Naive B cell (primary cell): ENCODE data around the gene FSD1L. TPM values are rescaled to one million over a fixed set of nuclear protein-coding genes. Genes with fewer than 3 reads are reported as not detected.
A peak's percentile ranks its signal among the peaks of the same experiment; 100 is the strongest.

Source experiments
- ATAC-seq, 2 donors: fragments of 150-1000 bp; cut with Tn5 transposase; 2 replicates each; pipeline ENCODE4 v1.10.0; 2021; ENCODE audit warnings: low read depth in 2 of 2, mild to moderate bottlenecking in 2 of 2, moderate library complexity in 2 of 2
- DNase-seq: peaks from one replicate; pipeline ENCODE4 v3.0.0; 2022
- H3K27ac Mint-ChIP-seq, 6 donors: one replicate each; pipeline ENCODE4 v1.8.0; 2020 to 2022; ENCODE audit warnings: mild to moderate bottlenecking in 6 of 6, mixed read lengths in 6 of 6, moderate library complexity in 5 of 6, inconsistent platforms in 2 of 6
- H3K27me3 Mint-ChIP-seq, 3 donors: one replicate each; pipeline ENCODE4 v1.8.0; 2021 to 2022; ENCODE audit warnings: mixed read lengths in 3 of 3, mild to moderate bottlenecking in 1 of 3
- H3K36me3 Mint-ChIP-seq, 2 donors: one replicate each; pipeline ENCODE4 v1.8.0; 2020 to 2022; ENCODE audit warnings: mixed read lengths in 2 of 2, inconsistent platforms in 1 of 2, mild to moderate bottlenecking in 1 of 2
- H3K4me1 Mint-ChIP-seq, 3 donors: one replicate each; pipeline ENCODE4 v1.8.0; 2020 to 2022; ENCODE audit warnings: mixed read lengths in 3 of 3, inconsistent platforms in 1 of 3, mild to moderate bottlenecking in 1 of 3, moderate library complexity in 1 of 3
- H3K4me3 Mint-ChIP-seq, 8 donors: one replicate each; pipeline ENCODE4 v1.8.0; 2020 to 2022; ENCODE audit warnings: mild to moderate bottlenecking in 8 of 8, mixed read lengths in 8 of 8, moderate library complexity in 8 of 8, inconsistent platforms in 2 of 8
- H3K9me3 Mint-ChIP-seq, 7 donors: one replicate each; pipeline ENCODE4 v1.8.0; 2020 to 2022; ENCODE audit warnings: mixed read lengths in 7 of 7, mild to moderate bottlenecking in 5 of 7, inconsistent platforms in 2 of 7, moderate library complexity in 1 of 7
- polyA plus RNA-seq, 6 donors: library from polyadenylated mRNA; unstranded; fragments of 300-500 nt; fragmentation: Illumina TruSeq; gene quantifications; one replicate each; pipeline ENCODE4 v1.2.3, GENCODE V29; 2021; ENCODE audit warnings: low read depth in 6 of 6

Gene FSD1L
- polyA plus RNA-seq, 6 donors from 2014 or later: 2.5 to 5.9 (median 3.5) TPM

DNA sequence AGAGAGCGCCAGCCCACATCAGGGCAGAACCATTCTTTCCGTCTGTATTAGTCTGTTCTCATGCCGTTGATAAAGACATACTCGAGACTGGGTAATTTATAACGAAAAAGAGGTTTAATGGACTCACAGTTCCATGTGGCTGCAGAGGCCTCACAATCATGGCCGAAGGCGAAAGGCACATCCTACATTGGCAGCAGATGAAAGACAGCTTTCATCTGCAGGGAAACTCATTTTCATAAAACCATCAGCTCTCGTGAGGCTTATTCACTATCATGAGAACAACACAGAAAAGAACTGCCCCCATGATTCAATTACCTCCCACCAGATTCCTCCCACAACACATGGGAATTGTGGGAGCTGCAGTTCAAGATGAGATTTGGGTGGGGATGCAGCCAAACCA lies 4.7 kb upstream of the FSD1L start:
- peak overlapping the region in 1 of 8 donors; percentile 25 for H3K4me3 Mint-ChIP-seq
- H3K27ac Mint-ChIP-seq: no peak overlapping the region
- no peak for ATAC-seq
- H3K36me3 Mint-ChIP-seq: no peaks in the 10 kb centered on the region
- no peak for DNase-seq
- no peaks in the 10 kb centered on the region for H3K9me3 Mint-ChIP-seq
- H3K27me3 Mint-ChIP-seq: no peaks in the 10 kb centered on the region
- H3K4me1 Mint-ChIP-seq: peaks cover 5 to 6% (median 6%) of the 10 kb centered on the region in 3 donors

DNA sequence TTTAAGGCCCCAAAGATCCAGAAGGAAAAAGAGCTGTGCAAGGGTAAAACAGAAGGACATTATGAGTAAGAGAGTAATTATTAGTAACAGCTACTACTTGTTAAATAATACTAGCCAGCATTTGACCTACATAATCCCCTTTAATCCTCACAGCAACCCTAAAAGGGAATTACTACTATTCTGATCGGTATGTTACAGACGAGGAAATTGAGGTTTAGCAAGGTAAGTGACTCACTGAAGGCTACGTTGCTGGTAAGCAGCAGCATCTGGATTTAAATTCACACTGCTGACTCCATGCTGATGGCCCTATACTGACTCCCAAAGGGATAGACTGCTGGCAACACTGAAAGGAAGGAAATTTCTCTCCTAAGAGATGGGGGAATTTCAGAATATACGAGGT lies 3.7 kb upstream of the FSD1L start:
- Mint-ChIP-seq H3K36me3 (no peaks in the 10 kb centered on the region), H3K4me1 (peaks cover 12 to 13% (median 13%) of the 10 kb centered on the region in 3 donors), H3K4me3 (peak overlapping the region in 1 of 8 donors; percentile 8), H3K27ac (no peak overlapping the region), H3K27me3 (no peaks in the 10 kb centered on the region), H3K9me3 (no peaks in the 10 kb centered on the region)
- no peak for DNase-seq
- ATAC-seq: no peak

- Mint-ChIP-seq H3K9me3 (no peaks in the 10 kb centered on the region), H3K4me3 (peak overlapping the region in 3 of 8 donors; percentile 29 to 93 (median 77))
Measured at GRCh38 chr9:105445203-105445881, 2.5 kb upstream of the FSD1L start.

GRCh38 chr9:105447386-105447813 lies 434 bp upstream of the FSD1L start:
- Mint-ChIP-seq H3K36me3 (no peaks in the 10 kb centered on the region), H3K27ac (peak overlapping the region in 4 of 6 donors; percentile 33 to 79 (median 58)), H3K9me3 (no peaks in the 10 kb centered on the region), H3K4me1 (peaks cover 13 to 15% (median 13%) of the 10 kb centered on the region in 3 donors), H3K4me3 (peak overlapping the region; percentile 86 to 96 (median 90)), H3K27me3 (no peaks in the 10 kb centered on the region)
- DNase-seq: no peak
- ATAC-seq: no peak

More at GRCh38 chr9:105445203-105445881, 2.5 kb upstream of the FSD1L start:
- Mint-ChIP-seq H3K27me3 (no peaks in the 10 kb centered on the region), H3K27ac (peak overlapping the region in 3 of 6 donors; percentile 7 to 48 (median 37)), H3K36me3 (no peaks in the 10 kb centered on the region), H3K4me1 (peaks cover 12 to 13% (median 13%) of the 10 kb centered on the region in 3 donors)
- no peak for ATAC-seq
- DNase-seq: no peak

- ATAC-seq: no peak
- H3K9me3 Mint-ChIP-seq: no peaks in the 10 kb centered on the region
- H3K36me3 Mint-ChIP-seq: no peaks in the 10 kb centered on the region
- no peak for DNase-seq
- peak overlapping the region in 3 of 6 donors; percentile 6 to 73 (median 42) for H3K27ac Mint-ChIP-seq
- H3K27me3 Mint-ChIP-seq: no peaks in the 10 kb centered on the region
- H3K4me1 Mint-ChIP-seq: peaks cover 17 to 19% (median 17%) of the 10 kb centered on the region in 3 donors
- H3K4me3 Mint-ChIP-seq: peak overlapping the region; percentile 86 to 93 (median 90)
Measured at GRCh38 chr9:105449081-105449480, 1.2 kb downstream of the FSD1L start.

DNA sequence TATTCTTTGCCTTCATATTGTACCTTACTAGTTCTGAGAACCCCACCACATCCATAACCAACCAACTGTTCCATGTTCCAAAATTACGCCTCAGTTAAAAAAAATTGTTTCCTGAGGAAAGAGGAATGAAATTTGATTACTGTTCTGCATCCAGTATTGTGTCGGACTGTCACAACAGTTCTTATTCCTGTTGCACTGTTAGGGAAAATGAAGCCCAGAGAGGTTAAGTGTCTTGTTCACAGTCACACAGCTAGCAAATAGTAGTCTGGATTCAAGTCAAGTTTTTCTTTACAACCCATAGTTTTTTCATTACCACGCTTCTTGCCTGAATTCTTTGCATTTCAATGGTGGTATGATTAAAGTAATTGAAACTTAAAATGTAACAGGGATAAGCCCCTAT lies 4.4 kb downstream of the FSD1L start:
- Mint-ChIP-seq H3K9me3 (peaks cover 0 to 3% (median 2%) of the 10 kb centered on the region in 7 donors), H3K27ac (no peak overlapping the region), H3K36me3 (no peaks in the 10 kb centered on the region), H3K27me3 (no peaks in the 10 kb centered on the region), H3K4me1 (peaks cover 17 to 19% (median 17%) of the 10 kb centered on the region in 3 donors), H3K4me3 (peak overlapping the region in 1 of 8 donors; percentile 54)
- no peak for DNase-seq
- ATAC-seq: no peak

GRCh38 chr9:105455836-105456475 lies 8.1 kb downstream of the FSD1L start:
- H3K36me3 Mint-ChIP-seq: peaks cover 4 to 13% of the 10 kb centered on the region in 2 donors
- H3K9me3 Mint-ChIP-seq: peaks cover 0 to 18% (median 14%) of the 10 kb centered on the region in 7 donors
- H3K4me1 Mint-ChIP-seq: peaks cover 4 to 6% (median 4%) of the 10 kb centered on the region in 3 donors
- DNase-seq: no peak
- no peak overlapping the region for H3K4me3 Mint-ChIP-seq
- H3K27ac Mint-ChIP-seq: no peak overlapping the region
- ATAC-seq: no peak
- no peaks in the 10 kb centered on the region for H3K27me3 Mint-ChIP-seq

DNA sequence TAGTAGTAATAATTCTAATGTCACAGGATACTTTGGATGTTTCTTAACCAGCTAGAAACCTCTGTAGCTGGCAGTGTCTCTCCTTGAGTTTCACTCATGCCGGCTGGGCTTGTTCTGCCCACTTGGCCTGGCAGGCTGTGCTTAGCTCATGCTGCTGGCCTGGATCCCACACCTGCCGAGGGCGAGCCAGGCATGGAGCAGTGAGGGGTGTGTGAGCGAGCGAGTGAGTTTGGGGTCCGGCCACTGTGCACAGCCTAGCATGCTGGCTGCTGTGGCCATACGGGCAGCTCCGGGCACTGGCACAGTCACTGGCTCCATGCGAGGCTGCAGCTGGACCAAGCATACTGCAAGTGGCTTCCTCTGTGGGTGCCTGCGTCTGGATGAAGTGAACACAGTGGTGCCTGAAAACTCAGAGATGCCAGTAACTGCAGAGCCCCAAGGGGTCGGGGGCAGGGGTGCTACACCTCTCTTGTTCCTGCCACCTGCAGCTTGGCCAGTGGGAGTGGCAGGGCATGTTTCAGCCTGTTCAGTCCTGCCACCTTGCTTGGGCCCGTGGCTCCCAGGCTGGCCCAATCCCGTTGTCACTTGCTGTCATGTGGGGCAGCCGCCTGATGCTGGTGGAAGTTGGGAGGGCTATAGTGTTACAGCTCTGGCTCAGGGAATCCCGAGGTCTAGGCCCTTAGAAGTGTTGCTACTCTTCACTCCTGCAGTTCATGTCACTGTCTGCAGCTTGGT lies 9.9 kb downstream of the FSD1L start:
- Mint-ChIP-seq H3K4me1 (peaks cover under 1 to 2% (median under 1%) of the 10 kb centered on the region in 3 donors), H3K27me3 (no peaks in the 10 kb centered on the region), H3K9me3 (peaks cover 0 to 18% (median 14%) of the 10 kb centered on the region in 7 donors), H3K27ac (no peak overlapping the region), H3K36me3 (peaks cover 4 to 13% of the 10 kb centered on the region in 2 donors), H3K4me3 (no peak overlapping the region)
- ATAC-seq: no peak
- no peak for DNase-seq

GRCh38 chr9:105458404-105458803 lies 10.6 kb downstream of the FSD1L start:
- Mint-ChIP-seq H3K4me1 (no peaks in the 10 kb centered on the region), H3K9me3 (peaks cover 0 to 18% (median 14%) of the 10 kb centered on the region in 7 donors), H3K27me3 (no peaks in the 10 kb centered on the region), H3K4me3 (no peak overlapping the region), H3K36me3 (peaks cover 4 to 13% of the 10 kb centered on the region in 2 donors), H3K27ac (no peak overlapping the region)
- ATAC-seq (no peak), DNase-seq (no peak)

DNA sequence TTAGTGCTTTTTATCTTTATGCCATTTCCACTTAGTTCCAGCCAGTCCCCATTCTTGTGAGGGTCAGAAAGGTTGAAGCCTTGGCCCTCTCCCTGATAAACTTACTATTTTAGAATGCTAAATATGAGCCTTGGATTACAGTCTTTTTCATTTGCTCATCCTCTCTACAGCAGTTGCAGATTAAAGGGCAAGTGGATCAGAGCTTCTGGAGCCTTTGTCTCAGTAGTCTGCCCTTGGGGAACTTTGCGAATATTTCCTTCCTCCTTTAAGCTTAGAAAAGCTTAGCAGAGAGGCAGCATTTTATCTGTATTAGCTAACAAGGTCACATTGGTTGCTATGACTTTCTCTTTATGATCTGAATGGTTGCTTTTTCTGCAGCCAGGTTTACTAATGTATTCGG lies 11.5 kb downstream of the FSD1L start:
- Mint-ChIP-seq H3K9me3 (peaks cover 0 to 18% (median 14%) of the 10 kb centered on the region in 7 donors), H3K4me3 (no peak overlapping the region), H3K4me1 (no peaks in the 10 kb centered on the region), H3K27ac (no peak overlapping the region), H3K36me3 (peaks cover 4 to 13% of the 10 kb centered on the region in 2 donors), H3K27me3 (no peaks in the 10 kb centered on the region)
- DNase-seq (no peak), ATAC-seq (no peak)

GRCh38 chr9:105466898-105467455 lies 19.1 kb downstream of the FSD1L start:
- Mint-ChIP-seq H3K27me3 (no peaks in the 10 kb centered on the region), H3K4me3 (no peak overlapping the region), H3K27ac (no peak overlapping the region), H3K36me3 (peaks cover 16 to 37% of the 10 kb centered on the region in 2 donors), H3K4me1 (no peaks in the 10 kb centered on the region), H3K9me3 (peaks cover 0 to 3% (median 0%) of the 10 kb centered on the region in 7 donors)
- DNase-seq: no peak
- no peak for ATAC-seq

- no peak for DNase-seq
- Mint-ChIP-seq H3K27ac (no peak overlapping the region), H3K27me3 (no peaks in the 10 kb centered on the region), H3K4me3 (no peak overlapping the region), H3K4me1 (no peaks in the 10 kb centered on the region), H3K9me3 (peaks cover 0 to 3% (median 0%) of the 10 kb centered on the region in 7 donors), H3K36me3 (peaks cover 16 to 37% of the 10 kb centered on the region in 2 donors)
- ATAC-seq: no peak
Measured at GRCh38 chr9:105468875-105469274, 21.0 kb downstream of the FSD1L start.

GRCh38 chr9:105473221-105473620 lies 25.4 kb downstream of the FSD1L start:
- no peak for ATAC-seq
- no peak overlapping the region for H3K27ac Mint-ChIP-seq

More at GRCh38 chr9:105473221-105473620, 25.4 kb downstream of the FSD1L start:
- Mint-ChIP-seq H3K9me3 (peaks cover 0 to 3% (median 0%) of the 10 kb centered on the region in 7 donors), H3K4me1 (no peaks in the 10 kb centered on the region), H3K36me3 (peaks cover 16 to 23% of the 10 kb centered on the region in 2 donors), H3K27me3 (no peaks in the 10 kb centered on the region), H3K4me3 (no peak overlapping the region)
- DNase-seq: no peak
